Activated CD8-positive, alpha-beta T cell treated with anti-CD3 and anti-CD28 coated beads for 36 hours (primary cell): ENCODE measurements around the gene CLCN4. TPM values are rescaled to one million over a fixed set of nuclear protein-coding genes. Genes with fewer than 3 reads are reported as not detected.

ENCODE experiments used
- ATAC-seq: fragments of 200-7000 bp; cut with Tn5 transposase; one replicate; pipeline ENCODE4 v1.10.0; 2021; ENCODE audit warnings: mild to moderate bottlenecking, moderate library complexity
- CTCF ChIA-PET: fragments of 350-600 bp; sonication (Branson Sonifier 250); formaldehyde crosslinking; loops from one replicate; lab custom pipeline; 2021; ENCODE audit warnings: antibody characterized with exemption; lab: Charles Lee
- POLR2A ChIA-PET: fragments of 350-600 bp; sonication (Branson Sonifier 250); formaldehyde crosslinking; loops from one replicate; lab custom pipeline; 2021; ENCODE audit warnings: antibody characterized with exemption; lab: Charles Lee
- DNase-seq: peaks from one replicate; pipeline ENCODE4 v3.0.0-alpha.2; 2020
- H3K27ac Mint-ChIP-seq: one replicate; pipeline ENCODE4 v1.8.0; 2021; ENCODE audit warnings: mild to moderate bottlenecking, mixed read lengths
- H3K27me3 Mint-ChIP-seq: one replicate; pipeline ENCODE4 v1.8.0; 2021; ENCODE audit warnings: mixed read lengths
- H3K36me3 Mint-ChIP-seq: one replicate; pipeline ENCODE4 v1.8.0; 2021; ENCODE audit warnings: low read depth, mixed read lengths
- H3K4me1 Mint-ChIP-seq: one replicate; pipeline ENCODE4 v1.8.0; 2021; ENCODE audit warnings: low read depth, mixed read lengths
- H3K4me3 Mint-ChIP-seq: one replicate; pipeline ENCODE4 v1.8.0; 2021; ENCODE audit warnings: mild to moderate bottlenecking, moderate library complexity, mixed read lengths
- H3K9me3 Mint-ChIP-seq: one replicate; pipeline ENCODE4 v1.8.0; 2021; ENCODE audit warnings: mixed read lengths
- intact Hi-C: fragments of 100-400 bp; cut with micrococcal nuclease; formaldehyde crosslinking; loops from one replicate; pipeline ENCODE4 v1.10.0; 2022
- total RNA-seq, 2 experiments: library from RNA; stranded (reverse); gene quantifications; one replicate each; pipeline ENCODE4 v1.2.3, GENCODE V29; 2021
- TF ChIP-seq, protein P1 (sequence below): fragments of 200-600 bp; IDR thresholded peaks from one replicate; pipeline ENCODE4 v1.8.0; 2022; ENCODE audit warnings: antibody characterized with exemption, mild to moderate bottlenecking

The CLCN4 gene
- total RNA-seq, 2 experiments from 2014 or later: not detected

DNA sequence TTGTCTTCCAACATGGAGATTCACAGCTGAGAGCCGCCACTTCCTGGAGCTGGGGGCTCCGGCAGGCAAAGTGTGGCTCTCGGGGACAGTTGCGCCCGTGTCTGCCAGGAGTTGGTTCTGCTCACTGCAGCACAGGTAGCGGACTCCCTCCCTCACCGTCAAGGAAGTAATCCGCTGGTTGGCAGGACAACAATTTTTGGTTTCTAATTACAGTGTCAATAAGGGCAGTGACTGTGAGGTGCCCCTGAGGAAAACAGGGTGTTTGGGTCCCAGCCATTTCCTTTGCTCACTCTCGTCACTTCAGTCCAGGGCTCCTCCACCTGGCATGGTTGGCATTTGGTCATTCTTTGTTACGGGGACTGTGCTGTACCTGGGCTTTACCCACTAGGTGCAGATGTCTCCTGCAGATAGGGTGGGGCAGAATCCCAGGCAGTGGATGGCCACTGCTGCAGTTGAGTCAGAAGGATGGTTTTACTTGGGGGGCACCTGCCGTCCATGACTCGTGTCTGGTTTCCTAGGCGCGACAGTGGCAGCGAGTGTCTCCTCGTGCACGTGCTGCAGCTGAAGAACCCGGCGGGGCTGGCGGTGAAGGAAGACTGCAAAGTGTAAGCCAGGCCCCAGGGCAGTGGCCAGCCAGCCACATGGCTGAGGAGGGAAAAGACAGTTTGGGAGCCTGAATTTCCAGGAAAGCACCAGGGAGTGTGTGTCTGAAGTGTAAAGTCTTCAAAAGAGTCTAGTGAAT, 32.1 kb upstream of the CLCN4 start:
- H3K4me1 Mint-ChIP-seq: peaks cover 18% of the 10 kb centered on the region
- no peak for DNase-seq
- no peaks in the 10 kb centered on the region for H3K9me3 Mint-ChIP-seq
- POLR2A ChIA-PET: no interaction called here
- CTCF ChIA-PET: no interaction called here
- no peak for ATAC-seq
- TF ChIP-seq, protein P1, sequence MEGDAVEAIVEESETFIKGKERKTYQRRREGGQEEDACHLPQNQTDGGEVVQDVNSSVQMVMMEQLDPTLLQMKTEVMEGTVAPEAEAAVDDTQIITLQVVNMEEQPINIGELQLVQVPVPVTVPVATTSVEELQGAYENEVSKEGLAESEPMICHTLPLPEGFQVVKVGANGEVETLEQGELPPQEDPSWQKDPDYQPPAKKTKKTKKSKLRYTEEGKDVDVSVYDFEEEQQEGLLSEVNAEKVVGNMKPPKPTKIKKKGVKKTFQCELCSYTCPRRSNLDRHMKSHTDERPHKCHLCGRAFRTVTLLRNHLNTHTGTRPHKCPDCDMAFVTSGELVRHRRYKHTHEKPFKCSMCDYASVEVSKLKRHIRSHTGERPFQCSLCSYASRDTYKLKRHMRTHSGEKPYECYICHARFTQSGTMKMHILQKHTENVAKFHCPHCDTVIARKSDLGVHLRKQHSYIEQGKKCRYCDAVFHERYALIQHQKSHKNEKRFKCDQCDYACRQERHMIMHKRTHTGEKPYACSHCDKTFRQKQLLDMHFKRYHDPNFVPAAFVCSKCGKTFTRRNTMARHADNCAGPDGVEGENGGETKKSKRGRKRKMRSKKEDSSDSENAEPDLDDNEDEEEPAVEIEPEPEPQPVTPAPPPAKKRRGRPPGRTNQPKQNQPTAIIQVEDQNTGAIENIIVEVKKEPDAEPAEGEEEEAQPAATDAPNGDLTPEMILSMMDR: no peak
- no peak overlapping the region for H3K27ac Mint-ChIP-seq
- no peak overlapping the region for H3K4me3 Mint-ChIP-seq
- no peaks in the 10 kb centered on the region for H3K27me3 Mint-ChIP-seq
- intact Hi-C loops: no loop called here
- peaks cover 3% of the 10 kb centered on the region for H3K36me3 Mint-ChIP-seq

DNA sequence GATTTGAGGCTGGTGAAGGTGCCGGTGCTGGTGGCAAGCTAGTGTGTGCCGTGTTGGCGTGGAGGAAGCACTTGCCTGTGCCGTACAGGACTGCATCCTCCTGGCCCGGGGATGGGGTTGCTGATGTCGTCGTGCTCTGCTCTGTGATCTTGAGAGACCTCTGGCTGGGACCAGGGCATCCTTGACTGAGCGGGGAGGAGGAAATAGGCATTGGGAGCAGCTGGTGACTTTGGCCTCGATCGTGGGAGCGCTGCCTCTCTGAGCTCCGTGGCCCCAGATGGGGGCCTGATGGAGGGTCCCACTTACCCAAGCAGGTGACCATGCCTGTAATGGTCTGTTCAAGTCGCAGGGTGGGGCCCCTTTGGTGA, 31.5 kb upstream of the CLCN4 start:
- TF ChIP-seq, protein P1: no peak
- Mint-ChIP-seq H3K27me3 (no peaks in the 10 kb centered on the region), H3K9me3 (no peaks in the 10 kb centered on the region), H3K4me1 (peaks cover 18% of the 10 kb centered on the region), H3K4me3 (no peak overlapping the region), H3K27ac (no peak overlapping the region), H3K36me3 (peaks cover 3% of the 10 kb centered on the region)
- POLR2A ChIA-PET: no interaction called here
- ATAC-seq (no peak), DNase-seq (no peak)
- CTCF ChIA-PET: no interaction called here
- intact Hi-C loops: no loop called here

DNA sequence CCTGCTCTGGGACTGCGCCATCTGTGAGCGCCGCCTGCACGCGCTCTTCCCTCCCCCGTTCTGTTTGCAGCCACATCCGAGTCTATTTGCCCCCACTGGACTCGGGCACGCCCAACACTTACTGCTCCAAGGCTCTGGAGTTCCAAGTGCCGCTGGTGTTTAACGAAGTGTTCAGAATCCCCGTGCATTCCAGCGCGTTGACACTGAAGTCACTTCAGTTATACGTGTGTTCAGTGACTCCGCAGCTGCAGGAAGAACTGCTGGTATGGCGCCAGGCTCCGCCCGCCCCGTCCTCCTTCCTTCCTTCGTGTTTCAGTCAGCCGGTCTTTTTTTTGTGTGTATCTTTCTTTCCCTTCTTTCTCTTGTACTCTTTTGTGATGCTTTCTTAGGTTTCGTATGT, 30.7 kb upstream of the CLCN4 start:
- no peaks in the 10 kb centered on the region for H3K9me3 Mint-ChIP-seq
- TF ChIP-seq, protein P1: no peak
- H3K27ac Mint-ChIP-seq: no peak overlapping the region
- ChIA-PET POLR2A (no interaction called here), CTCF (no interaction called here)
- ATAC-seq (no peak), DNase-seq (no peak)
- intact Hi-C loops: no loop called here
- H3K4me1 Mint-ChIP-seq: peaks cover 15% of the 10 kb centered on the region
- H3K27me3 Mint-ChIP-seq: no peaks in the 10 kb centered on the region
- peaks cover 3% of the 10 kb centered on the region for H3K36me3 Mint-ChIP-seq
- no peak overlapping the region for H3K4me3 Mint-ChIP-seq

DNA sequence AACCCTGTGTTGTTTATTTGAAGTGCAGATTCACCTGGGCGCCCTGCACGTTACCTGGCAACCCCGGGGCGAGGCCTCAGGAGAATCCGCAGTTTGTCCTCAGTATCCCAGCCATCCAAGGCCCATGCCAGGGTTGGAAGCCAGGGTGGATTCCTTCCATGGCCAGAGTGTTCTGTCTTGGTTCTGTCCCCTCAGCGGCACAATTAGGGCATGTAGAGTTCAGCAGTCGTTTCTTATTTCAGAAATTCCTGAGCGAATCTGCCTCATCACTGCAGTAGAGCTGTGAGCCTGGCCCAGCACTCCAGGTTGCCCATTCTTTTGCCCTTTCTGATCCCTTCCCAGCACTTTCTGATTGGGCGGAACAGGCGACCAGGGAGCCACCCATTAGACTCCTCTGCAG, 29.9 kb upstream of the CLCN4 start:
- intact Hi-C loops: no loop called here
- Mint-ChIP-seq H3K9me3 (no peaks in the 10 kb centered on the region), H3K4me3 (no peak overlapping the region), H3K27me3 (no peaks in the 10 kb centered on the region), H3K4me1 (peaks cover 7% of the 10 kb centered on the region), H3K36me3 (peaks cover 4% of the 10 kb centered on the region), H3K27ac (no peak overlapping the region)
- no peak for DNase-seq
- no peak for ATAC-seq
- TF ChIP-seq, protein P1: no peak
- ChIA-PET CTCF (no interaction called here), POLR2A (no interaction called here)

DNA sequence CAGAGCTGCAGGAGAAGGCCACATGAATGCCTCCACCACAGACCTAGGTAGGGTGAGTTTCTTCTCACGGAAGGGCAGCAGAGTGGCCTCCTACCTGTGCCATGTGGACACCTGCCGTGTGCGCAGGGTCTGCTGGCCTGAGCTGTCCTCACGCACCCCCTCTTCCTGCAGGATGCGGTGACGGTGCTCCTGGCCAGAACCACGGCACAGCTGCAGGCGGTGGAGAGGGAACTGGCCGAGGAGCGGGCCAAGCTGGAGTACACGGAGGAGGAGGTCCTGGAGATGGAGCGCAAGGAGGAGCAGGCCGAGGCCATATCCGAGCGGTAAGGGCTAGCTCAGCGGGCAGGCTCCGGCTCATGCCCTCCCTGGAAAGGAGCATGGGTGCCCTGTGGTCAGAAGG, 28.4 kb upstream of the CLCN4 start:
- ATAC-seq (no peak), DNase-seq (no peak)
- no peaks in the 10 kb centered on the region for H3K4me1 Mint-ChIP-seq
- ChIA-PET POLR2A (no interaction called here), CTCF (interaction anchor here (0.9 kb wide), 1 partner anchor 9 kb away, joined by 4 read pairs; no protein-coding TSS in a partner anchor)
- intact Hi-C loops: no loop called here
- H3K27me3 Mint-ChIP-seq: no peaks in the 10 kb centered on the region
- TF ChIP-seq, protein P1: no peak
- peaks cover 3% of the 10 kb centered on the region for H3K36me3 Mint-ChIP-seq
- no peak overlapping the region for H3K27ac Mint-ChIP-seq
- no peaks in the 10 kb centered on the region for H3K9me3 Mint-ChIP-seq
- no peak overlapping the region for H3K4me3 Mint-ChIP-seq
